GM19193 (cell line): ENCODE measurements around the gene ADAMTS8.

ENCODE experiments used
- POLR2A ChIP-seq: IDR thresholded peaks from 4 replicates; pipeline ENCODE4 v1.6.1; 2011; ENCODE audit not compliant: insufficient read depth, insufficient read length; ENCODE audit errors: extremely low read depth

The ADAMTS8 gene

GRCh38 chr11:130383344-130384211 lies 44.8 kb downstream of the ADAMTS8 start:
- TF ChIP-seq POLR2A: no peak

- TF ChIP-seq POLR2A: no peak
Observed at GRCh38 chr11:130381317-130381716, 47.1 kb downstream of the ADAMTS8 start.

- TF ChIP-seq POLR2A: no peak
Observed at GRCh38 chr11:130380778-130381177, 47.6 kb downstream of the ADAMTS8 start.

- TF ChIP-seq POLR2A: no peak
Observed at GRCh38 chr11:130379276-130379675, 49.1 kb downstream of the ADAMTS8 start.

GRCh38 chr11:130370845-130371590 lies 57.4 kb downstream of the ADAMTS8 start:
- TF ChIP-seq POLR2A: no peak

- no peak for TF ChIP-seq POLR2A
Observed at GRCh38 chr11:130369713-130370112, 58.7 kb downstream of the ADAMTS8 start.

GRCh38 chr11:130369141-130369691 lies 59.2 kb downstream of the ADAMTS8 start:
- no peak for TF ChIP-seq POLR2A

- no peak for TF ChIP-seq POLR2A
Observed at GRCh38 chr11:130359419-130359818, 69.0 kb downstream of the ADAMTS8 start.

- TF ChIP-seq POLR2A: no peak
Observed at GRCh38 chr11:130358398-130358797, 70.0 kb downstream of the ADAMTS8 start.
